Spleen (tissue), 11 donors: ENCODE measurements around the gene ANTXR2. TPM values are rescaled to one million over a fixed set of nuclear protein-coding genes. Genes with fewer than 3 reads are reported as not detected.

Experiments used
- DNase-seq: peaks from one replicate; pipeline ENCODE4 v3.0.0-alpha.2; 2020
- H3K27ac ChIP-seq, 8 donors: fragments of 200-600 bp; sonication (generic) in 7 of 8; 1 replicate in 4 of 8; 2 replicates in 4 of 8; pipeline versions ENCODE4 v1.5.0 to v1.8.0; 2016 to 2021; ENCODE audit warnings: inconsistent platforms in 4 of 8, mild to moderate bottlenecking in 4 of 8, moderate library complexity in 1 of 8
- H3K27me3 ChIP-seq, 7 donors: fragments of 200-600 bp; sonication (generic) in 6 of 7; replicated peaks in 1 of 7; 1 replicate in 4 of 7; 2 replicates in 3 of 7; pipeline versions ENCODE4 v1.5.0 to v1.8.0; 2016 to 2021; ENCODE audit warnings: inconsistent platforms in 3 of 7, mild to moderate bottlenecking in 1 of 7
- H3K36me3 ChIP-seq, 6 donors: fragments of 200-600 bp; sonication (generic) in 5 of 6; 1 replicate in 4 of 6; 2 replicates in 2 of 6; pipeline versions ENCODE4 v1.5.0 to v1.8.0; 2016 to 2021; ENCODE audit warnings: inconsistent platforms in 2 of 6
- H3K4me1 ChIP-seq, 6 donors: fragments of 200-600 bp; sonication (generic) in 5 of 6; 1 replicate in 3 of 6; 2 replicates in 3 of 6; pipeline versions ENCODE4 v1.5.0 to v1.8.0; 2016 to 2021; ENCODE audit warnings: inconsistent platforms in 3 of 6
- H3K4me3 ChIP-seq, 8 donors: fragments of 200-600 bp; sonication (generic) in 7 of 8; 1 replicate in 4 of 8; 2 replicates in 4 of 8; pipeline versions ENCODE4 v1.5.0 to v1.8.0; 2016 to 2021; ENCODE audit warnings: inconsistent platforms in 4 of 8, mild to moderate bottlenecking in 4 of 8, moderate library complexity in 2 of 8
- H3K9me3 ChIP-seq, 8 donors: fragments of 200-600 bp; sonication (generic) in 7 of 8; 1 replicate in 4 of 8; 2 replicates in 4 of 8; pipeline versions ENCODE4 v1.5.0 to v1.8.0; 2016 to 2021; ENCODE audit warnings: inconsistent platforms in 4 of 8
- POLR2A ChIP-seq, 3 donors: fragments of 450-650 bp; IDR thresholded peaks; one replicate each; pipeline ENCODE4 v1.5.1; 2017; ENCODE audit warnings: antibody characterized with exemption in 3 of 3, mild to moderate bottlenecking in 1 of 3
- POLR2AphosphoS5 ChIP-seq, 3 donors: sonication (generic); formaldehyde crosslinking; IDR thresholded peaks; one replicate each; pipeline ENCODE4 v1.5.1; 2017; ENCODE audit warnings: antibody characterized with exemption in 3 of 3
- WGBS, 5 donors: extraction: QIAGEN DNeasy Blood & Tissue Kit in 3 of 5; methylation state at CpG; one replicate each; pipeline versions ENCODE4 v1.1.5 to v1.1.7; 2013 to 2018; 5-methylcytosine and 5-hydroxymethylcytosine counted together
- intact Hi-C: fragments of 100-400 bp; cut with DNase I; formaldehyde crosslinking; loops from one replicate; pipeline ENCODE4 v1.15.0; 2023; ENCODE audit warnings: low total_unique reads
- polyA plus RNA-seq, 3 donors: library from polyadenylated mRNA; stranded (reverse); fragments of 200-250 nt; gene quantifications; one replicate each; pipeline ENCODE4 v1.2.1, GENCODE V29; 2013
- total RNA-seq, 7 donors: library from RNA; depleted of rRNA in 3 of 7; stranded (reverse); fragments of >200 nt in 3 of 7; fragmentation: NEBNext Ultra II Directional in 4 of 7; extraction: Animal tissue kit (Norgen Biotek cat#: 25700) in 4 of 7; gene quantifications; one replicate each; pipeline versions ENCODE4 v1.1.0 to v1.2.1, GENCODE V29; 2016 to 2021
- TF ChIP-seq, protein P1 (sequence below), 11 experiments: fragments of 200-600 bp in 7 of 11; fragments of 450-650 bp in 4 of 11; sonication (generic) in 4 of 11; IDR thresholded peaks in 8 of 11; conservative IDR thresholded peaks in 3 of 11; 1 replicate in 7 of 11; 2 replicates in 4 of 11; pipeline versions ENCODE4 v1.4.0 to v1.8.0; 2016 to 2021; ENCODE audit warnings: antibody characterized with exemption in 11 of 11, inconsistent platforms in 4 of 11, mild to moderate bottlenecking in 1 of 11
- donor health status: healthy with polysubstance abuse.
- donor health status: DM: no; HTN: no; CAD: no; lungs with moderate emphysema.
- donor health status: DM: no; HTN: no; CAD: no.
- donor health status: Bipolar disorder and iron deficiency.
- donor health status: healthy.
- donor health status: DM: no; HTN: no; CAD: no.
- donor health status: DM: yes; HTN: yes; CAD: no.

ANTXR2 gene
- total and polyA plus RNA-seq, 10 donors, result 3.7 to 56.3 (median 37.3) TPM

DNA sequence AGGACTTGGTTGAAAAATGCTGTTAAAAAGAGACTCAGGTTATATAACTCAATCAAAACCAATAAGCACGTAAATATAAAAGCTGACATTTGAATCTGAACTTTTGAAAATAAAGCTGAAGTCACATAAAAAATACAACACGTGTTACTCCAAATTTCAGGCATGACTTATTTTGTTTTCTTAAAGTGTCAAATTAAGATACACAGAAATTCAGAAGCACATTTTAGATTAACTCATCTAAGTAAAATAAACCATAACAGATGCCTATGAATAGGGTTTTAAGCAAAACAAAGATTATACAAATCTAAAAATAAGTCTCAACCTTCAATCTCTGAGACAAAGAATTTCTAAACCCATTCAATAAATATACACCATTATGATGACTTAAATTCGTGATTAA, 124.8 kb downstream of the ANTXR2 start:
- no peak for DNase-seq
- TF ChIP-seq POLR2A (IDR thresholded peaks at IDR 0.05), result no peak
- TF ChIP-seq, protein P1, sequence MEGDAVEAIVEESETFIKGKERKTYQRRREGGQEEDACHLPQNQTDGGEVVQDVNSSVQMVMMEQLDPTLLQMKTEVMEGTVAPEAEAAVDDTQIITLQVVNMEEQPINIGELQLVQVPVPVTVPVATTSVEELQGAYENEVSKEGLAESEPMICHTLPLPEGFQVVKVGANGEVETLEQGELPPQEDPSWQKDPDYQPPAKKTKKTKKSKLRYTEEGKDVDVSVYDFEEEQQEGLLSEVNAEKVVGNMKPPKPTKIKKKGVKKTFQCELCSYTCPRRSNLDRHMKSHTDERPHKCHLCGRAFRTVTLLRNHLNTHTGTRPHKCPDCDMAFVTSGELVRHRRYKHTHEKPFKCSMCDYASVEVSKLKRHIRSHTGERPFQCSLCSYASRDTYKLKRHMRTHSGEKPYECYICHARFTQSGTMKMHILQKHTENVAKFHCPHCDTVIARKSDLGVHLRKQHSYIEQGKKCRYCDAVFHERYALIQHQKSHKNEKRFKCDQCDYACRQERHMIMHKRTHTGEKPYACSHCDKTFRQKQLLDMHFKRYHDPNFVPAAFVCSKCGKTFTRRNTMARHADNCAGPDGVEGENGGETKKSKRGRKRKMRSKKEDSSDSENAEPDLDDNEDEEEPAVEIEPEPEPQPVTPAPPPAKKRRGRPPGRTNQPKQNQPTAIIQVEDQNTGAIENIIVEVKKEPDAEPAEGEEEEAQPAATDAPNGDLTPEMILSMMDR (IDR thresholded peaks at IDR 0.05 in 8 of 11, conservative IDR thresholded peaks at IDR 0.05 in 3 of 11), result no peak
- no peak for TF ChIP-seq POLR2AphosphoS5 (IDR thresholded peaks at IDR 0.05)
- intact Hi-C loops, result no loop called here
- WGBS, 5 donors, result 87 to 93% (median 90%) methylated on average over 3 of the region's 3 CpGs
- H3K4me1 ChIP-seq, result peaks cover 0 to 5% (median 0%) of the 10 kb centered on the region in 6 donors
- no peak overlapping the region for H3K4me3 ChIP-seq
- H3K27me3 ChIP-seq, result no peaks in the 10 kb centered on the region
- no peaks in the 10 kb centered on the region for H3K9me3 ChIP-seq
- H3K36me3 ChIP-seq, result peaks cover 0 to 9% (median 0%) of the 10 kb centered on the region in 6 donors
- no peak overlapping the region for H3K27ac ChIP-seq

DNA sequence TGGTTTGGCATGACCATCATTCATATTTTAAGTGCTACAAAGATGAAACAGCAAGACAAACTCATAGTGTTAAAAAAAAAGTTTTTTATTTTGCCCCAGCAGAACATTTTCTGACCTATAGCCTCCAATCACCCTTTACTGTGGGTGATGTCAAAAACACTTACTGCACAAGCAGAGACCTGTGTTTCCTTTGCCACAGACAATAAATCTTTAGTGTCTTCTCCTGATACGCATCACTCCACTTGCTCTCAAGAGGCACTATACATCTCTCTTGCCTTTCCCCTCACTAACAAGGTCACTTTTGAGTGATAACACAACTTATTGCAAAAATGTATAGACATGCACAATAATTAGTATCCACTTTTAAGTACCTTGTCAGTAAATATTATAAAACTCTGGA, 125.6 kb downstream of the ANTXR2 start:
- no peak for TF ChIP-seq POLR2A (IDR thresholded peaks at IDR 0.05)
- no peak for TF ChIP-seq POLR2AphosphoS5 (IDR thresholded peaks at IDR 0.05)
- TF ChIP-seq, protein P1 (IDR thresholded peaks at IDR 0.05 in 8 of 11, conservative IDR thresholded peaks at IDR 0.05 in 3 of 11), result no peak
- Histone ChIP-seq H3K27me3 (no peaks in the 10 kb centered on the region), H3K27ac (no peak overlapping the region), H3K4me3 (no peak overlapping the region), H3K4me1 (peaks cover 0 to 5% (median 0%) of the 10 kb centered on the region in 6 donors), H3K36me3 (peaks cover 0 to 9% (median 0%) of the 10 kb centered on the region in 6 donors), H3K9me3 (no peaks in the 10 kb centered on the region)
- DNase-seq, result no peak
- 81 to 97% (median 91%) methylated on average over 1 of the region's 1 CpG for WGBS, 5 donors
- intact Hi-C loops, result no loop called here

DNA sequence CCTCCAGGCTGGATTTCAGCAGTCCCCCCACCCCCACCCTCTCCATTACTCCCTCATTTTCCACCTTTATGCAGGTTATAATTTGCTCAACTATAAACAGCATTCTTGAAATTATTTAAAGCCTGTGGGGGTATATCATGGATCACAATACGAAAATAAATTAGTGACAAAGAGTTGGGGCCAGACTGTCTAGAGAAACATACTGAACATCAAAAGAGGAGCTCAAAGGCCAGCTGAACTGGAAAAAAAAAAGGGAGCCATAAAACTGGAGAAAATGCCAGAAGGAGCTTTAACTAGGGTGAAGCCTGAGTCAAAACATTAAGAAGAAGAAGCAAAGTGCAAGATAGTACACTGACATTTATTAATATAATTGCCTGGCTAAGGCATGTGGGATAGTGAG, 137.8 kb downstream of the ANTXR2 start:
- no peak for DNase-seq
- TF ChIP-seq POLR2AphosphoS5 (IDR thresholded peaks at IDR 0.05), result no peak
- H3K27me3 ChIP-seq, result no peaks in the 10 kb centered on the region
- intact Hi-C loops, result no loop called here
- no peak overlapping the region for H3K4me3 ChIP-seq
- peaks cover 0 to 4% (median 0%) of the 10 kb centered on the region in 6 donors for H3K4me1 ChIP-seq
- 72 to 95% (median 87%) methylated on average over 1 of the region's 1 CpG for WGBS, 5 donors
- H3K27ac ChIP-seq, result no peak overlapping the region
- H3K36me3 ChIP-seq, result peaks cover 0 to 6% (median 0%) of the 10 kb centered on the region in 6 donors
- no peaks in the 10 kb centered on the region for H3K9me3 ChIP-seq

DNA sequence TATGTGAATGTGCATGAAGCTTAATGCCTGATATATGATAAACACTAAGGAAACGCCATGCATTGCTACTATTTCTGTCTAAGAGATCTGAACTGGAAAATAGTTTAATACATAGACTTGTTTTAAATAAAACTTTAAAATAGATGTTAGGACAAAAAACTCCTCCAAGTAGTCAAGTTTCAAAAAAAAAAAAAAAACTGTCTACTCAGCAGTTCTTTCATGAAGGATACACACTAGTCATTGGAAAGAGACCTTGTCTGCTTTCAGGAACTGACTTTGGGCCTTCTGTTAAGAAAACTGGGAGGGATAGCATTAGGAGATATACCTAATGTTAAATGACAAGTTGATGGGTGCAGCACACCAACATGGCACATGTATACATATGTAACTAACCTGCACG, 138.4 kb downstream of the ANTXR2 start:
- peaks cover 0 to 6% (median 0%) of the 10 kb centered on the region in 6 donors for H3K36me3 ChIP-seq
- TF ChIP-seq POLR2A (IDR thresholded peaks at IDR 0.05) (no peak), POLR2AphosphoS5 (IDR thresholded peaks at IDR 0.05) (no peak)
- TF ChIP-seq, protein P1 (IDR thresholded peaks at IDR 0.05 in 8 of 11, conservative IDR thresholded peaks at IDR 0.05 in 3 of 11), result no peak
- 90 to 98% (median 97%) methylated on average over 2 of the region's 2 CpGs for WGBS, 5 donors
- H3K27me3 ChIP-seq, result no peaks in the 10 kb centered on the region
- H3K4me1 ChIP-seq, result peaks cover 0 to 4% (median 0%) of the 10 kb centered on the region in 6 donors
- no peak overlapping the region for H3K27ac ChIP-seq
- intact Hi-C loops, result no loop called here
- no peak overlapping the region for H3K4me3 ChIP-seq
- no peaks in the 10 kb centered on the region for H3K9me3 ChIP-seq
- no peak for DNase-seq

DNA sequence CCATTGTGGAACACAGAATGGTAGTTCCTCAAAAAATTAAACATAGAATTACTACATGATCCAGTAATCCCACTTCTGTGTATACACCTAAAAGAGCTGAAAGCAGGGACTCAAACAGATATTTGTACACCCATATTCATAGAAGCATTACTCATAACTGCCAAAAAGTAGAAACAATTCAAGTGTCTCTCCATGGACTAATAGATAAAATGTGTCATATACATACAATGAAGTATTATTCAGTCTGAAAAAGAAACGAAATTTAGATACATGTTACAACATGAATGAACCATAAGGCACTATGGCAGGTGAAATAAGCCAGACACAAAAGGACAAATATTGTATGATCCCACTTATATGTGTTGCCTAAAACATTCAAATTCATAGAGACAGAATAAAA, 145.1 kb downstream of the ANTXR2 start:
- Histone ChIP-seq H3K4me1 (peaks cover 0 to 7% (median 0%) of the 10 kb centered on the region in 6 donors), H3K36me3 (peaks cover 0 to 6% (median 0%) of the 10 kb centered on the region in 6 donors), H3K4me3 (no peak overlapping the region), H3K27me3 (no peaks in the 10 kb centered on the region), H3K9me3 (no peaks in the 10 kb centered on the region), H3K27ac (no peak overlapping the region)
- no peak for DNase-seq
- TF ChIP-seq POLR2AphosphoS5 (IDR thresholded peaks at IDR 0.05) (no peak), POLR2A (IDR thresholded peaks at IDR 0.05) (no peak)
- TF ChIP-seq, protein P1 (IDR thresholded peaks at IDR 0.05 in 8 of 11, conservative IDR thresholded peaks at IDR 0.05 in 3 of 11), result no peak
- intact Hi-C loops, result no loop called here
- 73 to 91% (median 80%) methylated on average over 1 of the region's 1 CpG for WGBS, 5 donors
